Thyroid gland (tissue), 4 donors: ENCODE measurements around the gene RC3H2. TPM values are rescaled to one million over a fixed set of nuclear protein-coding genes. Genes with fewer than 3 reads are reported as not detected.

Experiments used
- DNase-seq, 2 donors: peaks; one replicate each; pipeline ENCODE4 v3.0.0-alpha.2; 2019
- H3K27ac ChIP-seq, 3 donors: fragments of 200-600 bp; sonication (generic); 1 replicate in 2 of 3; 2 replicates in 1 of 3; pipeline ENCODE4 v1.5.1; 2016 to 2019; ENCODE audit warnings: mild to moderate bottlenecking in 1 of 3, moderate library complexity in 1 of 3
- H3K27me3 ChIP-seq: fragments of 200-600 bp; sonication (generic); one replicate; pipeline ENCODE4 v1.5.1; 2019
- H3K36me3 ChIP-seq, 2 donors: fragments of 200-600 bp; sonication (generic); one replicate each; pipeline ENCODE4 v1.5.1; 2016 to 2019
- H3K4me1 ChIP-seq, 2 donors: fragments of 200-600 bp; sonication (generic); one replicate each; pipeline ENCODE4 v1.5.1; 2017 to 2019
- H3K4me3 ChIP-seq, 3 donors: fragments of 200-600 bp; sonication (generic); replicated peaks in 1 of 3; 1 replicate in 2 of 3; 2 replicates in 1 of 3; pipeline ENCODE4 v1.5.1; 2016; ENCODE audit warnings: mild to moderate bottlenecking in 1 of 3
- H3K9me3 ChIP-seq: fragments of 200-600 bp; sonication (generic); one replicate; pipeline ENCODE4 v1.5.1; 2017
- CTCF ChIP-seq, 6 experiments: fragments of 200-600 bp in 3 of 6; fragments of 450-650 bp in 3 of 6; sonication (generic) in 3 of 6; IDR thresholded peaks; one replicate each; pipeline ENCODE4 v1.5.1; 2016 to 2019; ENCODE audit warnings: antibody characterized with exemption in 6 of 6, mild to moderate bottlenecking in 2 of 6, inconsistent platforms in 1 of 6, moderate library complexity in 1 of 6
- POLR2A ChIP-seq, 2 donors: fragments of 450-650 bp; IDR thresholded peaks; one replicate each; pipeline ENCODE4 v1.6.1; 2017; ENCODE audit warnings: antibody characterized with exemption in 2 of 2, mild to moderate bottlenecking in 2 of 2, moderate library complexity in 1 of 2
- WGBS, 2 donors: methylation state at CpG; one replicate each; pipeline ENCODE4 v1.1.5; 2017; 5-methylcytosine and 5-hydroxymethylcytosine counted together
- intact Hi-C: fragments of 100-400 bp; cut with DNase I; formaldehyde crosslinking; loops from one replicate; pipeline ENCODE4 v1.15.1; 2023
- total RNA-seq, 4 donors: library from RNA; depleted of rRNA; stranded (reverse); fragments of >200 nt; gene quantifications; one replicate each; pipeline ENCODE4 v1.2.3, GENCODE V29; 2016

The RC3H2 gene
- total RNA-seq, 4 donors from 2014 or later: 43.1 to 91.2 (median 52.9) TPM

- no peak for TF ChIP-seq POLR2A (IDR thresholded peaks at IDR 0.05)
- no peak for TF ChIP-seq CTCF (IDR thresholded peaks at IDR 0.05)
- Histone ChIP-seq H3K4me3 (no peak overlapping the region), H3K4me1 (peaks cover 4 to 6% of the 10 kb centered on the region in 2 donors), H3K36me3 (no peaks in the 10 kb centered on the region), H3K9me3 (no peaks in the 10 kb centered on the region), H3K27me3 (no peaks in the 10 kb centered on the region), H3K27ac (no peak overlapping the region)
- intact Hi-C loops: no loop called here
- WGBS, 2 donors: 96 to 98% methylated on average over 3 of the region's 3 CpGs
- DNase-seq: no peak
Observed at GRCh38 chr9:122808141-122808540, 97.0 kb downstream of the RC3H2 start.

GRCh38 chr9:122807271-122807900 is 97.8 kb downstream of the RC3H2 start:
- H3K27me3 ChIP-seq: no peaks in the 10 kb centered on the region
- intact Hi-C loops: no loop called here
- TF ChIP-seq POLR2A (IDR thresholded peaks at IDR 0.05) (no peak), CTCF (IDR thresholded peaks at IDR 0.05) (no peak)
- peaks cover 4 to 6% of the 10 kb centered on the region in 2 donors for H3K4me1 ChIP-seq
- H3K36me3 ChIP-seq: no peaks in the 10 kb centered on the region
- H3K9me3 ChIP-seq: no peaks in the 10 kb centered on the region
- H3K27ac ChIP-seq: no peak overlapping the region
- no peak for DNase-seq
- H3K4me3 ChIP-seq: no peak overlapping the region
- 83 to 89% methylated on average over 1 of the region's 1 CpG for WGBS, 2 donors

- Histone ChIP-seq H3K36me3 (no peaks in the 10 kb centered on the region), H3K27me3 (no peaks in the 10 kb centered on the region), H3K4me3 (no peak overlapping the region), H3K4me1 (peaks cover 4 to 6% of the 10 kb centered on the region in 2 donors), H3K27ac (no peak overlapping the region), H3K9me3 (no peaks in the 10 kb centered on the region)
- DNase-seq: no peak
- TF ChIP-seq CTCF (IDR thresholded peaks at IDR 0.05): no peak
- no peak for TF ChIP-seq POLR2A (IDR thresholded peaks at IDR 0.05)
- 89 to 93% methylated on average over 3 to 4 of the region's 4 CpGs for WGBS, 2 donors
- intact Hi-C loops: no loop called here
Observed at GRCh38 chr9:122806661-122807060, 98.5 kb downstream of the RC3H2 start.

- no peaks in the 10 kb centered on the region for H3K9me3 ChIP-seq
- no peaks in the 10 kb centered on the region for H3K36me3 ChIP-seq
- no peaks in the 10 kb centered on the region for H3K27me3 ChIP-seq
- no peaks in the 10 kb centered on the region for H3K4me1 ChIP-seq
- H3K4me3 ChIP-seq: no peak within 1 kb of the TSS
- TF ChIP-seq POLR2A (IDR thresholded peaks at IDR 0.05): no peak
- no peak for TF ChIP-seq CTCF (IDR thresholded peaks at IDR 0.05)
- intact Hi-C loops: no loop called here
- 94% methylated on average over 26 to 27 of the region's 30 CpGs for WGBS, 2 donors
- no peak within 1 kb of the TSS for H3K27ac ChIP-seq
- DNase-seq: no peak
Observed at GRCh38 chr9:122800066-122801060, 104.8 kb downstream of the RC3H2 start, which contains the start of gene OR1K1. Gene OR1K1 (plus strand): TSS chr9:122800123. CDS start chr9:122800123, 0 bp downstream.
